Measurements from ENCODE around the gene ATRN.

DNA sequence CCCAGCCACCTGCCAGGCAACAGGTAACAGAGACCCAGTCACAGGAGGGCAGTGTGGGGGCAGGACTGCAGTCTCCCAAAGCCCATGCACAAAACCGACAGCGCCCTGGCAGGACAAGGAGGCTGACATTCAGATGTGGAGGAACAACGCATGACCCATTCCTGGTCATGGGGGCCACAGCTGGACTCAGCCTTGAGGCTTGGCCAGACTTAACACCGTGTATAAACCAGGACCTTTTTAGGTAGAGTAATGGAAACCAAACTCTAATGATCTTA lies 184.2 kb downstream of the ATRN start:
- no peak for TF ChIP-seq CTCF (IDR thresholded peaks at IDR 0.05)
- TF ChIP-seq POLR2A (IDR thresholded peaks at IDR 0.05) = no peak
- no peak for TF ChIP-seq EP300 (IDR thresholded peaks at IDR 0.05)
- TF ChIP-seq POLR2AphosphoS5 (IDR thresholded peaks at IDR 0.05) = no peak
